ENCODE data around the gene WARS2.

GRCh38 chr1:119083980-119084379, 56.5 kb downstream of the WARS2 start:
- TF ChIP-seq, protein P1, sequence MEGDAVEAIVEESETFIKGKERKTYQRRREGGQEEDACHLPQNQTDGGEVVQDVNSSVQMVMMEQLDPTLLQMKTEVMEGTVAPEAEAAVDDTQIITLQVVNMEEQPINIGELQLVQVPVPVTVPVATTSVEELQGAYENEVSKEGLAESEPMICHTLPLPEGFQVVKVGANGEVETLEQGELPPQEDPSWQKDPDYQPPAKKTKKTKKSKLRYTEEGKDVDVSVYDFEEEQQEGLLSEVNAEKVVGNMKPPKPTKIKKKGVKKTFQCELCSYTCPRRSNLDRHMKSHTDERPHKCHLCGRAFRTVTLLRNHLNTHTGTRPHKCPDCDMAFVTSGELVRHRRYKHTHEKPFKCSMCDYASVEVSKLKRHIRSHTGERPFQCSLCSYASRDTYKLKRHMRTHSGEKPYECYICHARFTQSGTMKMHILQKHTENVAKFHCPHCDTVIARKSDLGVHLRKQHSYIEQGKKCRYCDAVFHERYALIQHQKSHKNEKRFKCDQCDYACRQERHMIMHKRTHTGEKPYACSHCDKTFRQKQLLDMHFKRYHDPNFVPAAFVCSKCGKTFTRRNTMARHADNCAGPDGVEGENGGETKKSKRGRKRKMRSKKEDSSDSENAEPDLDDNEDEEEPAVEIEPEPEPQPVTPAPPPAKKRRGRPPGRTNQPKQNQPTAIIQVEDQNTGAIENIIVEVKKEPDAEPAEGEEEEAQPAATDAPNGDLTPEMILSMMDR (IDR thresholded peaks at IDR 0.05): no peak
- no peak for TF ChIP-seq POLR2A (IDR thresholded peaks at IDR 0.05)

Measured in testis (tissue), 2 donors.